HG03354 (cell line): ENCODE results near the gene MRPS34.

Source experiments
- ATAC-seq: cut with Tn5 transposase; IDR thresholded peaks from one replicate; pipeline ENCODE4 v1.9.1; 2021; ENCODE audit warnings: mild to moderate bottlenecking; ENCODE audit not compliant: unreplicated experiment, poor library complexity, severe bottlenecking

The MRPS34 gene

DNA sequence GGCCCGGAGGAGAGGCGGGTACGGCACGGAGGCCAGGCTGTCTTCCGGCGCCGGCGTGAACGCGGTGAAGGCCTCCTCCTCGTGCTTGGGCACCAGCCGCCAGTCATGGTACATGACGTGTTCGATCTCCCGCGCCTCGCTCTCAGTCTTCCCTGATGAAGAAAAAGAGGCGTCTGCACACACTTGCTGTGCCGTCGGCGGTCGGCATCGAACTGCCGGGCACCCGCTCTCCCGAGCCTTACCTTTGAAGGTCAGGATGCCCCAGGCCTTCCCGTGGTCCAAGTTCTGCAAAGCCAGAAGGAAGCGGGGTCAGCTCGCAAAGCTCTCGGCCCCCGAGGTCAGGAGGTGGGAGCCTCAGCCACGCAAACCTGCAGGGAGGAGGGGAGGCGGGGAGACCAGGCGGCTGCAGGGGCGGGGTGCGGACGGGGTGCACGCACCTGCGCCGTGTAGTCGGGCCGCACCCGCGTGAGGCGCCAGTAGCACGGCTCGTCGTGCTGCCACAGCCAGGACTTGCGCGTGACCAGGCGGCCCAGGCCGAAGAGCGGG is 499 bp downstream of the MRPS34 start, which contains the start of gene EME2:
Gene EME2, plus strand, starts transcription at position 449 of the 546 bp plus-strand sequence. CDS start 418 bp downstream, outside the sequence.
- peak; percentile 6 for ATAC-seq

DNA sequence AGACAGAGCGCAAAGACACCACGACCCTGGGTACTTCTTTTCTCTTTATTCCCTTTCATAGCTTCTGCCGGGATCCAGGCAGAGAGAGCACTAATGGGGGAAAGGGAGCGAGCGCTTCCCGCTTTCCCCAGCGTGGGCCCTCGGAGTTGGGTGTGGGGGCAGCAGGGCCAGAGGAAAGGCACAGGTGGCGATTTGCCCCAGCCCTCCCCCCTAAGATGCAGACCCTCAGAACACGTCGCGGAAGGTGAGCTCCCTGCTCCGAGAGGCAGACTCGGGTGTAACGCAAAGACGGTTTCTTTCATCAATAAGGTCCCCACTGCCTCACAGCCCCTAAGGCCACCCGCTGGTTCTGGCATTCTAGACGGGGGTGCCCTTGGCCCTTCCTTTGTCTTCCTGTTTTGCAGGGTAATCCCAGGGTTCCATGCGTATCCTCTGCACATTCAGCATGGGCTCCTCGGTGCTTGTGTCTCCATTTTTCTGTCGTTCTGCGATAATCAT is 1.0 kb downstream of the MRPS34 start:
- no peak for ATAC-seq

DNA sequence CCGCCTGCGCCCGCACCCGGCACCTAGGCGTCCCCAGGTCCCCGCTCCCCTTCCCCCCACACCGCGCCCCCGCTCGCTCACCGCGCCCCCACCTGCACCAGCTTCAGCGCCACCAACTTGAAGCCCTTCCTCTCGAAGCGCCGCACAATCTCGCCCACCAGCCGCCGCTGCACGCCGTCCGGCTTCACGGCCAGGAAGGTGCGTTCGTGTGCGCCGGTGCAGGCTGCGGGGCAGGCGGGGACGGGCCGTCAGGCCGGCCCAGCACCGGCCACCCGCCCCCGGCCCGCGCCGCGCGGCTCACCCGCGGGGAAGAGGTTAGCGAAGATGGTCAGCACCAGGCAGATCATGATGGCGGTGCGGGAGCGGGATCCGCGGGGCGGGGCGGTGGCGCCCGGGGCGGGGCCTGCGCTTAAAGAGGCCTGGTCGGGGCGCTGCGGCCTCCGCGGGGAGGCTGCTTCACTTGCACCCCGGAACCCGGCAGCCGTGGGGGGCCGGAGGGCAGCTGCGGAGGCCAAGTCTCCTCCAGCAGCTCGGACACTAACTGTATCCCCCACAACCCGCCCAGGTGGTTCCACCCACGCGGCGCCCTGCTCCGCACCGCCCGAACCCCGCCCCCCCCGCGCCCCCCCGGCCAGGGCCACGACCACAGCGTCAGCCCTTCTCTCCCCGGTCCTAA is 1.6 kb downstream of the MRPS34 start, which contains the start of gene NME3:
Gene NME3, minus strand, starts transcription at position 356 of the 676 bp plus-strand sequence. Its CDS starts 9 bp downstream, at position 347.
- ATAC-seq: no peak

DNA sequence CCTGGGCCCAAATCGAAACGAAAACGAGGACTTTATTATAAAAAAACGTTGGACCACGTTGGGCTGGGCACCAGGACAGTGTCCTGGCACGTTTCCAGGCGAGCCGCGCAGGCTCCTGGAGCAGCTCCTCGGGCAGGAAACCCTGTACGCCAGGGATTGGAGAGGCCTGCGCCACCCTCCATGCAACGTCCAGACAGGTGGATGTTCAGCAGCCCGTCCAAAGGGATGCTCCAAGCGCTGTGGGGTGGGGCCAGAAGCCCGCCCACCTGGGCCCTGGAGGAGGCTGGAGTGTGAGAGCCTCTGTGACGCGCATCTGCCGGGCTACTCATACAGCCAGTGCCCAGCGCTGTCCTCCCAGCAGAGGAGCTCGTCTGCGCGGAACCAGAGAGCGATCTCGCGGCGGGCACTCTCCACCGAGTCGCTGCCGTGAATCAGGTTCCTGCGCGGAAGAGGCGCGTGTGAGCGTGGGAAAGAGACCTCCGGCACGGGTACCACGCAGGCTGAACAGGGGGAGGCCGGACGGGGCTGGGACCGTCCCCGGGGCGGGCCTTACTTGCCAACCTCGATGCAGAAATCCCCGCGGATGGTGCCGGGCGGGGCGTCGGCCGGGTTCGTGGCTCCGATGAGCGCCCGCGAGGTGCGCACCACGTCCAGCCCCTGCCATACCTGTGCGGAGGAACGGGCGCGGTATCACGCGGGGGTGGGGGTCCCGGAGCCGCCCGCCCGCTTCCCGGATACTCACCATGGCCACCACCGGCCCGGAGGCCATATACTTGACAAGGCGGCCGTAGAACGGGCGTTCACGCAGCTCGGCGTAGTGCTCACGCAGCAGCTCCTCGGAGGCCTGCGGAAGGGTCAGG is 2.4 kb downstream of the MRPS34 start:
- no peak for ATAC-seq

DNA sequence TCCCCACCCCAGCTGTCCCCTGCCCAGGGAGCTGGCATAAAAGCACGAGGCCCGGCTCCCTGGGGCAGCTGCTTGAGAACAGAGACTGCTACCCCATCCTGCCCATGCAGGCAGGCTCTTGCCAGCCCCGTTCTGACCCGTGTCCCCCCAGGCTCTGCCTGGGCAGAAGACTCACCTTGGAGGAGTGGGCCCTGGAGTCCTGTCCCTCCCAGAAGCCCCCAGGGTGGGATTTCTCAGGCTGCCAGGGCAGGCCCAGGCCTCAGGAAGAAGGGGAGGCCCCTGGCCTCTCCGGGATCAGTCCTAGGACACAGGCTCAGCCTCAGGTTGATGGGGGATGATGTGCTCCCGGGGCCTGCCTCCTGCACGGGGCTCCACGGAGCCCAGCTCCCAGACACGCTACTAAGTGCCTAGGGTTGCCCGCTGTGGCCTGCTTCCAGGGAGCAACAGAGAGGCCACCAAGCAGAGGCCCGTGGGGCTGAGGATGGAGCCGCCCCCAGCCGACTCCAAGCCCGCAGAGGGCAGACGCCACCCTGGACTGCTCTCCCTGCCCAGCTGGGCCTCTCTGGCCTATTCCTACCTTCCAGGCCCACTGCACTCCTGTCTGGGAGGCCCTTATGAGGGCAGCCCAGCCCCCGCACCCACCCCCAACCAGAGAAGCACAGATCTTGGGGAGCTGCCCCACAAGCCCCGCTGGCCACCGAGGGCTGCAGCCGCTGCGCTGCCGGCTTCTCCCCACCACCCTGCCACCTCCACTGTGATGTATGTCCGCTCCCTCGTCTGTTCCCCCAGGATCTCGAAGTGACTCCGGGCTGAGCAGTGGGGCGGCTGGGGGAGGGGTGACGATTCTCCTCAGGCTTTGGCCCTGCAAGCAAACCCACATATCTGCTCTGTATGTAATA is 3.3 kb downstream of the MRPS34 start:
- ATAC-seq: no peak

DNA sequence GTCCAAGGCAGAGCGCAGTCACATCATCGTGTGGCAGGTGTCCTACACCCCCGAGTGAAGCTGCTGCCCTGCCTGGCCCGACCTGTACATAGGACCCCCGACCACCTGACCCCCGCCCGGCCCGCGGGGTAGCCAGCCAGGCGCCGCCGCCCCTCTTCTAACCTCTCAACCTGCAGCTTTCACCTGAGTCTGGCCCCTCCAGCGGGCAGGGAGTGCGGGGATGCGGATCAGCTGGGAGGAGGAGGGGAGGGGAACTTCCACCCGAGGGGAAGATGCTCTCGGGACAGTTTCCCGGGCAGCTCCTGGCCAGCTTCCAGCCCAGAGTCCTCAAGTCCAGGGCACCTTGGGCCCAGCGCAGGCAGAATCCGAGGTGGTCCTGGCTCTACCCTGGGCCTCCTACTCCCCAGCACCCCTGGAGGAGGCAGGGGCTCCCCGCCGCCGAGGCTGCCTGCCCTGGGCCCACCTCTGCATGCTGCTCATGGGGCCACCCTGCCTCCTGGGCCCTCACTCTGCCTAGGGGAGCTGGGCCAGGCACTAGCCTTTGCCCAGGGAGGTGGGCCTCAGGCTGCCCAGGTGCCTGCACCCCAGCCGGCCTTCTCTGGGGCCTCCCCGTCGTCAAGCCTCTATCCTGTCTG is 4.0 kb downstream of the MRPS34 start:
- no peak for ATAC-seq

DNA sequence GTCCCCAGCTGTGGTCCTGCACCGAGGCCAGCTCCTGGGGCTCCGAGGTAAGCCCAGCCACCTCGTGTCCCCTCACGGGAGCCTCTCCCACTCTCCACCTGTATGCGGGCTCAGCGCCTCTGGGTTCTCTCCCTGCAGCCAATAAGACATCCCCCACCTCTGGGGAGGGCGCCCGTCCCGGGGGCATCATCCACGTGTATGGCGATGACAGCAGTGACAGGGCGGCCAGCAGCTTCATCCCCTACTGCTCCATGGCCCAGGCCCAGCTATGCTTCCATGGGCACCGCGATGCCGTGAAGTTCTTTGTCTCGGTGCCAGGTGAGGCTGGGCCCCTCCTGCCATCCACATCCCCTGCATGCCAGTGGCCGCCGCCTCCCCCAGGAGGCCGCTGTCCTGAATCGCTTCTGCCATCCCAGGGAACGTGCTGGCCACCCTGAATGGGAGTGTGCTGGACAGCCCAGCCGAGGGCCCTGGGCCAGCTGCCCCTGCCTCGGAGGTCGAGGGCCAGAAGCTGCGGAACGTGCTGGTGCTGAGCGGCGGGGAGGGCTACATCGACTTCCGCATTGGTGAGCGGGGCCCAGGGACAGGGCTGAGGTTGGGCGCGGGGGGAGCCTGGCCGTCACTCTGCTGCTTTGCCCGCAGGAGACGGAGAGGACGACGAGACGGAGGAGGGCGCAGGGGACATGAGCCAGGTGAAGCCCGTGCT is 4.7 kb downstream of the MRPS34 start:
- no peak for ATAC-seq

DNA sequence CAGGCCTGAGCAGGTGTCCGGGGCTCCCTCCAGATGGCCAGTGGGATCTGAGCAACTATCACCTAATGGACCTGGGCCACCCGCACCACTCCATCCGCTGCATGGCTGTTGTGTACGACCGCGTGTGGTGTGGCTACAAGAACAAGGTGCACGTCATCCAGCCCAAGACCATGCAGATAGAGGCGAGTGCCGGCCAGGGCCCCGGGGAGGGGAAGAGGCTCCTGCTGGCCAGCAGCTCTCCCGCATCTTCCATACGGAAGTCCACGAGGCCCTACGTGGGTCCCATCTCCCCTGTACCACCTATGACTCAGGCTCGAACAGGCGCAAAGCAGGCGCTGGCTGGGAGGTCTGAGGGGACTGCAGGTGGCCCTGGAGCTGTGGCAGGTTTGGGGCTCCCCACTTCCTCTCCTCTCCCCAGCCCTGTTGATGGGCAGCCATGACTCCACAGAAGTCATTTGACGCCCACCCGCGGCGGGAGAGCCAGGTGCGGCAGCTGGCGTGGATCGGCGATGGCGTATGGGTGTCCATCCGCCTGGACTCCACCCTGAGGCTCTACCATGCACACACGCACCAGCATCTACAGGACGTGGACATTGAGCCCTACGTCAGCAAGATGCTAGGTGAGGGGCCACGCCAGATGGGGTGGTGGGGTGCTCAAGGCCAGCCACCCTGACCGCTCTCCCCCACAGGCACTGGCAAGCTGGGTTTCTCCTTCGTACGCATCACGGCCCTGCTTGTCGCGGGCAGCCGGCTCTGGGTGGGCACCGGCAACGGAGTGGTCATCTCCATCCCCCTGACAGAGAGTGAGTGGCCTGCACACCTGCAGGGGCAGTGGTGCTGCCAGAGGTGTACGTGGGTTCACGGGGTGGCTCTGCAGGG is 5.6 kb downstream of the MRPS34 start:
- no peak for ATAC-seq

DNA sequence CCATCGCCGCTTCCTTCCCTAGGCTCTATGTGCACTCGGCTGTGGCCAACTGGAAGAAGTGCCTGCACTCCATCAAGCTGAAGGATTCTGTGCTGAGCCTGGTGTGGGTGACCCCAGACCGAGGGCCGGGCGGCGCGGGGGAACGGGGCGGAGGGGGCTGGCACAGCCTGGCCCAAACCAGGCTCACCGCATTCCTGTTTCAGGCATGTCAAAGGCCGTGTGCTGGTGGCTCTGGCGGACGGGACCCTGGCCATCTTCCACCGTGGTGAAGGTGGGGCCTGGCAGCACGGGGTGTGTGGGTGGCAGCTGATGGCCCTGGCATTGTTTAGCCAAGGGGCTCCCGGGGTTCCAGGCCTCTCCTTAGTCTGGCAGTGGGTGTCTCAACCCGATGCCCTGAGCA is 6.2 kb downstream of the MRPS34 start:
- ATAC-seq: no peak

DNA sequence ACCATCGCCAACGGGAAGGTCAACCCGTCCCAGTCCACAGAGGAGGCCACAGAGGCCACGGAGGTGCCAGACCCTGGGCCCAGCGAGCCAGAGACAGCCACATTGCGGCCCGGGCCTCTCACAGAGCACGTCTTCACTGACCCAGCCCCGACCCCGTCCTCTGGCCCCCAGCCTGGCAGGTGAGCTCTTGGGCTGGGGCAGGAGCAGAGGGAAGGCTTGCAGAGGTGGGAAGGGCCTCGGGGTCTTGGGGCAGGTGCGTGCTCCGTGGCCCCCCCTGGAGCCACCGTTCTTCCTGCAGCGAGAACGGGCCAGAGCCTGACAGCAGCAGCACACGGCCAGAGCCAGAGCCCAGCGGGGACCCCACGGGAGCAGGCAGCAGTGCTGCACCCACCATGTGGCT is 6.7 kb downstream of the MRPS34 start:
- ATAC-seq: no peak

DNA sequence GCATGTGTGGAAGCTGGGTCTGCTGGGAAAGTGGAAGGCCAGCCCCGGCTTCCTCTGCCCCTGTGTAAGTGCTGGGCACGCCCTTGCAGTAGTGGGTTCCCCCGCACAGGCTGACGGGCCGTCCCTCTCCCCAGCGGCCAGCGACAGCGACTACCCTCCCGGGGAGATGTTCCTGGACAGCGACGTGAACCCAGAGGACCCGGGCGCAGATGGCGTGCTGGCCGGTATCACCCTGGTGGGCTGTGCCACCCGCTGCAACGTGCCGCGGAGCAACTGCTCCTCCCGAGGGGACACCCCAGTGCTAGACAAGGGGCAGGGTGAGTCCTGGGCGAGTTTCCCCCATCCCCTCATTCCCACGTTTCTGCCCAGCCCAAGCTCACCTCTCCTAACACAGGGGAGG is 7.1 kb downstream of the MRPS34 start:
- no peak for ATAC-seq

DNA sequence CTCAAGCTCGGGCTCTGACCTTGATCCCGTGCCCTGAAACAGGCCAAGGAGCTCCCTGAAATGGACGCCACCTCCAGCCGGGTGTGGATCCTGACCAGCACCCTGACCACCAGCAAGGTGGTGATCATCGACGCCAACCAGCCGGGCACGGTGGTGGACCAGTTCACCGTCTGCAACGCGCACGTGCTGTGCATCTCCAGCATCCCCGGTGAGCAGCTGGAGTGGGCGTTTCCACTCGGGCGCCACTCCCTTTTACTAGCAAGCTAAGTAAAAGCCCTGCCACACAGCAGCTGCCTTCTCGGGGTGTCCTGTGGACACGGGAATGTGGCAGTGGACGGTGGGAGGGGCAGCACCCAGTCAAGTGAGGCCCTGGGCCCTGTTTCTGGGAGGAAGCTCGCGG is 8.0 kb downstream of the MRPS34 start:
- ATAC-seq: no peak

DNA sequence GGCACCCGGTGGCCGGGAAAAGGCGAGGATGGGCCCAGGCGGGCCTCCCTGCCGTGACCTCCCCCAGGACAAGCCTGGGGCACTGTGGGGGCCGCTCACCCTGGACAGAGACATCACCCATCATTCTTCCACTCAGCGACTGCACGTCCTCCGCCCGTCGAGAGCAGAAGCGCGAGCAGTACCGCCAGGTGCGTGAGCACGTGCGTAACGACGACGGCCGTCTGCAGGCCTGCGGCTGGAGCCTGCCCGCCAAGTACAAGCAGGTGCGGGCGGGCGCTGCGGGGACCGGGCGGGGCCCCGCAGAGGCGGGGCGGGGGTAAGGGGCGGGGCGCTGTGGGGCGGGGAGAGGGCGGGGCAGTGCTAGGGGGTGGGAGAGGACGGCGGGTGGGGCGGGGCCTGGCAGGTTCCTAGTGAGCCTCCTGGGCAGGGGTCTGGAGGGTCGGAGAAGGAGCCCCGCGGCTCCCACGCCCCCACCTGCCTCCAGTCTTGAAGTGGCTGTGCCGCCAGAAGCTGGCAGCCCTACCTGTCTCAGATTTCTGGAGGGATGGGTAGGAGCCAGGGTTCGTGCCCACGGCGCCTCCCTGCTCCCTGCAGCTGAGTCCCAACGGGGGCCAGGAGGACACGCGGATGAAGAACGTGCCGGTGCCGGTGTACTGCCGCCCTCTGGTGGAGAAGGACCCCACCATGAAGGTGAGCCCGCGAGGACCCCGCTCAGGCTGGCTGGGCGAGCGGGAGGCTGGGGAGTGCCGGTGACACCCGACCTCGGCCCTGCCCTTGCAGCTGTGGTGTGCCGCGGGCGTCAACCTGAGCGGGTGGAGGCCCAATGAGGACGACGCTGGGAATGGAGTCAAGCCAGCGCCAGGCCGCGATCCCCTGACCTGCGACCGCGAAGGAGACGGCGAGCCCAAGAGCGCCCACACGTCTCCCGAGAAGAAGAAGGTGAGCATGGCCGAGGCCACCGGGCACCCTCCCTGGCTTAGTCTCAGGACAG is 9.1 kb downstream of the MRPS34 start:
- no peak for ATAC-seq

DNA sequence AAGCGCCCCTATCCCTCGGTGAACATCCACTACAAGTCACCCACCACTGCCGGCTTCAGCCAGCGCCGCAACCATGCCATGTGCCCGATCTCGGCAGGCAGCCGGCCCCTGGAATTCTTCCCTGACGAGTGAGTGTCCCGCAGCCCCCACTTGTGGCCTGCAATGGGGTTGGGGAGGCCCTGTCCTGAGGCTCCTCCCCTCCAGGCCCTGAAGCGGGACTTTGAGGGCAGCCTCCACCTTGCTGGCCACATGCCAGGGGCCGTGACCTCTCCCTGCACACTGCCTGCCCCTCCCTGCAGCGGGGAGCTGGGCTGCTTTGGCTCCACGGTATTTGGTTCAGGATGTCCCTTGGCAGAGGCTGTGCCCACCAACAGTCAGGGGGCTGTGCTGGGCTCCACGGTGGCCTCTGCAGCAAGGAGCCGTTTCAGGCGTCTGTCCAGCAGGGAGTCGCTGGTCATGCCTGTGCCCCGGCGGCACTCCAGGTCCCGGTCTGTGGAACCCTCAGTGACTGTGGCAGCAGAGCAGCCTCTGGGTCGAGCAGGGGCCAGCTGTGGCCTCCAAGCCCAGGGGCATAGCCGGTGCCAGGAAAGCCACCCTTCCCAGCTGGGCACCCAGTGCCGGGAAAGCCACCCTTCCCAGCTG is 9.9 kb downstream of the MRPS34 start:
- ATAC-seq: no peak

DNA sequence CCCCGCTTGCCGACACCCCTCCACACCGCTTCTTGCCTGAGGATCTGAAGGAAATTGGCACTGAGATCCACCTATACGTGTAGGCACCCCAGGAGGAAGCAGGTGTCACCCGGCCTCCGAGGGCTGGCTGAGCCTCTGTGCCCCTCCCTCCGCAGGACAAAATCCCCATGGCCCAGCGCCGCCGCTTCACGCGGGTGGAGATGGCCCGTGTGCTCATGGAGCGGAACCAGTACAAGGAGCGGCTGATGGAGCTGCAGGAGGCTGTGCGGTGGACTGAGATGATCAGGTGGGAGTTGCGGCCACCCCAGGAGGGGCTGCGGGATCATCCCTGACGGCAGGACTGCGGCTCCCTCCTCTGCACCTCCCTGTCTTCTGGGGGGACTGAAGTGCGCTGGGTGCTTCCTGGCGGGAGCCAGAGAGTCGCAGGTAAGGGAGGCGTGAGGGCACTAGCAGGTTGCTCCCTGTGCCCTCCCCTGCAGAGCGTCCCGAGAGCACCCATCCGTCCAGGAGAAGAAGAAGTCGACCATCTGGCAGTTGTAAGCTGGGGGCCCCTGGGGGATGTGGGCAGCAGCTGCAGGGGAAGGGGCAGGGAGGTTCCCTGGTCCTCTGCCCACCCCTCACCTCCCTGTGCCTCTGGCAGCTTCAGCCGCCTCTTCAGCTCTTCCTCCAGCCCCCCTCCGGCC is 10.6 kb downstream of the MRPS34 start:
- ATAC-seq: no peak
